SKM-1 (cell line): ENCODE data around the gene SDF4.

Experiments
- DNase-seq: peaks from one replicate; lab custom pipeline; 2025; ENCODE audit not compliant: unreplicated experiment; lab: John Stamatoyannopoulos, UW

The SDF4 gene

GRCh38 chr1:1167398-1167821 is 64.4 kb downstream of the SDF4 start:
- DNase-seq, result no peak
